Neural crest cell (in vitro differentiated cells): ENCODE measurements around the gene TBCB. TPM values are rescaled to one million over a fixed set of nuclear protein-coding genes. Genes with fewer than 3 reads are reported as not detected.
"Not testable (repeated sequence)": the region's sequence is repeated elsewhere in the genome, so short reads cannot be mapped to it uniquely, and the experiment has no call there.

Source experiments
- DNase-seq: peaks from one replicate; pipeline ENCODE4 v3.0.0; 2021; ENCODE audit warnings: low read depth, mixed read lengths, low spot score
- H3K27ac Mint-ChIP-seq: one replicate; pipeline ENCODE4 v1.8.0; 2021; ENCODE audit warnings: mild to moderate bottlenecking, mixed read lengths; ENCODE audit not compliant: unreplicated experiment
- H3K27me3 Mint-ChIP-seq: 2 replicates; pipeline ENCODE4 v1.8.0; 2021; ENCODE audit warnings: low read depth, mild to moderate bottlenecking, mixed read lengths
- H3K36me3 Mint-ChIP-seq: 2 replicates; pipeline ENCODE4 v1.8.0; 2021; ENCODE audit warnings: low read depth, mild to moderate bottlenecking, mixed read lengths
- H3K4me1 Mint-ChIP-seq: 2 replicates; pipeline ENCODE4 v1.8.0; 2021; ENCODE audit warnings: mixed read lengths
- H3K4me3 Mint-ChIP-seq: one replicate; pipeline ENCODE4 v1.8.0; 2021; ENCODE audit warnings: mild to moderate bottlenecking, mixed read lengths
- H3K9me3 Mint-ChIP-seq: 2 replicates; pipeline ENCODE4 v1.8.0; 2021; ENCODE audit warnings: mixed read lengths
- total RNA-seq: library from RNA; stranded (reverse); gene quantifications from 2 replicates; pipeline ENCODE4 v1.2.1, GENCODE V29; 2021
- TF ChIP-seq, protein P1 (sequence below): fragments of 200-600 bp; sonication (generic); conservative IDR thresholded peaks from 2 replicates; pipeline ENCODE4 v1.5.0; 2021; ENCODE audit warnings: antibody characterized with exemption, mild to moderate bottlenecking

Gene TBCB
- total RNA-seq, 1 donor from 2014 or later, result 219 TPM

GRCh38 chr19:36172852-36173251 lies 57.6 kb downstream of the TBCB start:
- no peaks in the 10 kb centered on the region for H3K36me3 Mint-ChIP-seq
- H3K4me1 Mint-ChIP-seq, result peaks cover 4% of the 10 kb centered on the region
- TF ChIP-seq, protein P1, sequence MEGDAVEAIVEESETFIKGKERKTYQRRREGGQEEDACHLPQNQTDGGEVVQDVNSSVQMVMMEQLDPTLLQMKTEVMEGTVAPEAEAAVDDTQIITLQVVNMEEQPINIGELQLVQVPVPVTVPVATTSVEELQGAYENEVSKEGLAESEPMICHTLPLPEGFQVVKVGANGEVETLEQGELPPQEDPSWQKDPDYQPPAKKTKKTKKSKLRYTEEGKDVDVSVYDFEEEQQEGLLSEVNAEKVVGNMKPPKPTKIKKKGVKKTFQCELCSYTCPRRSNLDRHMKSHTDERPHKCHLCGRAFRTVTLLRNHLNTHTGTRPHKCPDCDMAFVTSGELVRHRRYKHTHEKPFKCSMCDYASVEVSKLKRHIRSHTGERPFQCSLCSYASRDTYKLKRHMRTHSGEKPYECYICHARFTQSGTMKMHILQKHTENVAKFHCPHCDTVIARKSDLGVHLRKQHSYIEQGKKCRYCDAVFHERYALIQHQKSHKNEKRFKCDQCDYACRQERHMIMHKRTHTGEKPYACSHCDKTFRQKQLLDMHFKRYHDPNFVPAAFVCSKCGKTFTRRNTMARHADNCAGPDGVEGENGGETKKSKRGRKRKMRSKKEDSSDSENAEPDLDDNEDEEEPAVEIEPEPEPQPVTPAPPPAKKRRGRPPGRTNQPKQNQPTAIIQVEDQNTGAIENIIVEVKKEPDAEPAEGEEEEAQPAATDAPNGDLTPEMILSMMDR, result no peak
- no peak overlapping the region for H3K27ac Mint-ChIP-seq
- H3K9me3 Mint-ChIP-seq, result no peaks in the 10 kb centered on the region
- H3K4me3 Mint-ChIP-seq, result no peak overlapping the region
- DNase-seq, result no peak
- H3K27me3 Mint-ChIP-seq, result no peaks in the 10 kb centered on the region

DNA sequence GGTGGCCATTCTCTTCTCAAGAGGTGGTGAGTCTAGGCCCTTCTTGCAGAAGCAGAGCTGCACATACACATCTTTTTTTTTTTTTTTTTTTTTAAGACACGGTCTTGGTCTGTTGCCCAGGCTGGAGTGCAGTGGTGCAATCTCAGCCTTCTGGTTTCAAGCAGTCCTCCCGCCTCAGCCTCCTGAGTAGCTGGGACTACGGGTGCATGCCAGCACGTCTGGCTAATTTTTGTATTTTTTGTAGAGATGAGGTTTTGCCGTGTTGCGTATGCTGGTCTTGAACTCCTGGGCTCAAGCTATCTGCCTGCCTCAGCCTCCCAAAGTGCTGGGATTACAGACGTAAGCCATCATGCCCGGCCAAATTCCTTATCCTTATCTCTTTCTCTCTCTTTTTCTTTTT lies 58.6 kb downstream of the TBCB start:
- H3K36me3 Mint-ChIP-seq, H3K4me3 Mint-ChIP-seq, H3K9me3 Mint-ChIP-seq, H3K27me3 Mint-ChIP-seq, H3K4me1 Mint-ChIP-seq, H3K27ac Mint-ChIP-seq, DNase-seq: not testable (repeated sequence)

Other genes starting within 250 kb of the TBCB start
- gene APLP1, start 246.9 kb upstream of the TBCB start, total RNA-seq, result 140 and 143 TPM in 2 replicates
- gene NFKBID, start 214.9 kb upstream of the TBCB start, total RNA-seq, result 6.4 and 8.0 TPM in 2 replicates
- gene HCST, start 212.9 kb upstream of the TBCB start, total RNA-seq, result not detected in 2 replicates
- gene TYROBP, start 207.2 kb upstream of the TBCB start, total RNA-seq, result not detected in 2 replicates
- 33.9 and 36.0 TPM in 2 replicates for gene LRFN3, start 179.1 kb upstream of the TBCB start, total RNA-seq
- gene SDHAF1, start 120.3 kb upstream of the TBCB start, total RNA-seq, result 16.8 and 17.5 TPM in 2 replicates
- 0.30 and 0.54 TPM in 2 replicates for gene SYNE4, start 106.7 kb upstream of the TBCB start, total RNA-seq
- 21.7 and 23.7 TPM in 2 replicates for gene ALKBH6, start 101.3 kb upstream of the TBCB start, total RNA-seq
- gene CLIP3, start 82.6 kb upstream of the TBCB start, total RNA-seq, result 33.1 and 37.6 TPM in 2 replicates
- 9.4 and 9.8 TPM in 2 replicates for gene THAP8, start 61.2 kb upstream of the TBCB start, total RNA-seq
- 34.2 and 35.3 TPM in 2 replicates for gene WDR62, start 60.6 kb upstream of the TBCB start, total RNA-seq
- gene OVOL3, start 4.3 kb upstream of the TBCB start, total RNA-seq, result not detected in 2 replicates
- 111 and 126 TPM in 2 replicates for gene POLR2I, start 593 bp upstream of the TBCB start, total RNA-seq
- 321 and 346 TPM in 2 replicates for gene CAPNS1, start 24.6 kb downstream of the TBCB start, total RNA-seq
- not detected in 2 replicates for gene COX7A1, start 37.0 kb downstream of the TBCB start, total RNA-seq
- gene ZNF565, start 99.2 kb downstream of the TBCB start, total RNA-seq, result 5.6 and 6.6 TPM in 2 replicates
- gene ZNF146, start 99.6 kb downstream of the TBCB start, total RNA-seq, result 88.0 and 90.5 TPM in 2 replicates